PC-9 (cell line): Measurements from ENCODE around the gene SELENOW. TPM values are rescaled to one million over a fixed set of nuclear protein-coding genes. Genes with fewer than 3 reads are reported as not detected.
A peak's percentile ranks its signal among the peaks of the same experiment; 100 is the strongest.

Experiments used
- BruUV-seq: library from RNA; stranded (reverse); fragments of 400-500 nt; replicated peaks from 2 replicates; lab custom pipeline; 2021; lab: Mats Ljungman, UMichigan
- CTCF ChIA-PET: fragments of 300-600 bp; sonication (Branson Sonifier 250); formaldehyde crosslinking; loops from one replicate; lab custom pipeline; 2022; ENCODE audit warnings: antibody characterized with exemption; lab: Charles Lee
- POLR2A ChIA-PET: fragments of 300-600 bp; sonication (Branson Sonifier 250); formaldehyde crosslinking; loops from one replicate; lab custom pipeline; 2022; ENCODE audit warnings: antibody characterized with exemption; ENCODE audit not compliant: unreplicated experiment; lab: Charles Lee
- DNase-seq, 2 experiments: peaks; one replicate each; pipeline versions ENCODE4 v3.0.0 to v3.0.0-alpha.2; 2015 to 2022; ENCODE audit warnings: mixed read lengths in 1 of 2
- H2AFZ ChIP-seq: fragments of 200-600 bp; sonication (generic); 2 replicates; pipeline ENCODE4 v1.8.1; 2017; ENCODE audit warnings: antibody characterized with exemption
- H3F3A ChIP-seq: fragments of 200-600 bp; sonication (generic); 2 replicates; pipeline ENCODE4 v1.8.1; 2017; ENCODE audit warnings: antibody characterized with exemption, mild to moderate bottlenecking, low read depth; ENCODE audit not compliant: insufficient read depth
- H3K27ac ChIP-seq: fragments of 200-600 bp; sonication (generic); 2 replicates; pipeline ENCODE4 v1.6.1; 2016; ENCODE audit warnings: mixed run types
- H3K27me3 ChIP-seq: fragments of 200-600 bp; sonication (generic); 2 replicates; pipeline ENCODE4 v1.6.1; 2016; ENCODE audit warnings: low read depth, mixed run types; ENCODE audit not compliant: insufficient read depth
- H3K36me3 ChIP-seq: fragments of 200-600 bp; sonication (generic); 2 replicates; pipeline ENCODE4 v1.6.1; 2016; ENCODE audit warnings: low read depth, mixed run types
- H3K4me1 ChIP-seq: fragments of 200-600 bp; sonication (generic); replicated peaks from 2 replicates; pipeline ENCODE4 v1.6.1; 2016; ENCODE audit warnings: mixed run types; ENCODE audit not compliant: insufficient read depth
- H3K4me2 ChIP-seq: fragments of 200-600 bp; sonication (generic); 2 replicates; pipeline ENCODE4 v1.6.1; 2017; ENCODE audit warnings: mixed run types
- H3K4me3 ChIP-seq: fragments of 200-600 bp; sonication (generic); 2 replicates; pipeline ENCODE4 v1.6.1; 2016; ENCODE audit warnings: mixed run types
- H3K79me2 ChIP-seq: fragments of 200-600 bp; sonication (generic); 2 replicates; pipeline ENCODE4 v1.6.1; 2017; ENCODE audit warnings: low read depth, mixed run types
- H3K9me2 ChIP-seq: fragments of 200-600 bp; sonication (generic); 2 replicates; pipeline ENCODE4 v1.8.1; 2017; ENCODE audit warnings: mild to moderate bottlenecking; ENCODE audit not compliant: insufficient read depth
- H3K9me3 ChIP-seq: fragments of 200-600 bp; sonication (generic); 2 replicates; pipeline ENCODE4 v1.8.1; 2016; ENCODE audit warnings: low read depth; ENCODE audit not compliant: insufficient read depth
- H4K20me1 ChIP-seq: fragments of 200-600 bp; sonication (generic); 2 replicates; pipeline ENCODE4 v1.8.1; 2017; ENCODE audit not compliant: insufficient read depth
- EZH2 ChIP-seq: fragments of 200-600 bp; sonication (generic); IDR thresholded peaks from 2 replicates; pipeline ENCODE4 v1.8.0; 2017; ENCODE audit warnings: antibody characterized with exemption, low read depth
- intact Hi-C: fragments of 100-400 bp; cut with micrococcal nuclease; formaldehyde crosslinking; loops from one replicate; pipeline ENCODE4 v1.10.0; 2022; ENCODE audit not compliant: unreplicated experiment
- total RNA-seq: library from RNA; stranded (reverse); gene quantifications from 2 replicates; pipeline ENCODE4 v1.2.3, GENCODE V29; 2021
- TF ChIP-seq, protein P1 (sequence below): fragments of 200-600 bp; sonication (generic); conservative IDR thresholded peaks from 2 replicates; pipeline ENCODE4 v1.6.1; 2017; ENCODE audit warnings: mixed run types, antibody characterized with exemption, mild to moderate bottlenecking, moderate library complexity

Gene SELENOW
- total RNA-seq, 1 experiment from 2014 or later = 186 TPM

DNA sequence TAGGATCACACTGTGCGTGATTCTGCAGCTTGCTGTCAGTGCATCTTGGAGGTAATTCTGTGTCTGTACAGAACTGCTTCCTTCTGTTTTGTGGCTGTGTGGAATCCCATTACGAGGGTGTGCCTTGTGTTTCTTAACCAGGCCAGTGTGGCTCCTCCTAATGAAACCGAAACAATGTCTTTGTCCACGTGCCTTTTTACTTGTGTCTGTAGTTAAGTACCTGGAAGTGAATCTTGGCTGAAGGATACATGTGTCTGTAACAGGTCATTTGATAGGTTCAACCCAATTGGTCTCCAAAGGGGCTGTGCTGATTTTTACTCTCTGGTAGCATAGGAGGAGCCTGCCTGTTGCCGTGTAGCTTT lies 20.1 kb upstream of the SELENOW start:
- Histone ChIP-seq H3K9me3 (no peaks in the 10 kb centered on the region), H4K20me1 (peaks cover 20% of the 10 kb centered on the region), H3K4me2 (no peak overlapping the region), H3K27me3 (no peaks in the 10 kb centered on the region), H3K79me2 (no peaks in the 10 kb centered on the region), H2AFZ (no peak overlapping the region), H3K4me3 (no peak overlapping the region), H3K9me2 (no peaks in the 10 kb centered on the region), H3F3A (peaks cover 60% of the 10 kb centered on the region), H3K27ac (no peak overlapping the region), H3K4me1 (no peaks in the 10 kb centered on the region), H3K36me3 (peaks cover 22% of the 10 kb centered on the region)
- intact Hi-C loops = no loop called here
- CTCF ChIA-PET = interaction anchor here (0.6 kb wide), 1 partner anchor 1250 kb away, joined by 8 read pairs; no protein-coding TSS in a partner anchor
- no peak for DNase-seq
- TF ChIP-seq, protein P1, sequence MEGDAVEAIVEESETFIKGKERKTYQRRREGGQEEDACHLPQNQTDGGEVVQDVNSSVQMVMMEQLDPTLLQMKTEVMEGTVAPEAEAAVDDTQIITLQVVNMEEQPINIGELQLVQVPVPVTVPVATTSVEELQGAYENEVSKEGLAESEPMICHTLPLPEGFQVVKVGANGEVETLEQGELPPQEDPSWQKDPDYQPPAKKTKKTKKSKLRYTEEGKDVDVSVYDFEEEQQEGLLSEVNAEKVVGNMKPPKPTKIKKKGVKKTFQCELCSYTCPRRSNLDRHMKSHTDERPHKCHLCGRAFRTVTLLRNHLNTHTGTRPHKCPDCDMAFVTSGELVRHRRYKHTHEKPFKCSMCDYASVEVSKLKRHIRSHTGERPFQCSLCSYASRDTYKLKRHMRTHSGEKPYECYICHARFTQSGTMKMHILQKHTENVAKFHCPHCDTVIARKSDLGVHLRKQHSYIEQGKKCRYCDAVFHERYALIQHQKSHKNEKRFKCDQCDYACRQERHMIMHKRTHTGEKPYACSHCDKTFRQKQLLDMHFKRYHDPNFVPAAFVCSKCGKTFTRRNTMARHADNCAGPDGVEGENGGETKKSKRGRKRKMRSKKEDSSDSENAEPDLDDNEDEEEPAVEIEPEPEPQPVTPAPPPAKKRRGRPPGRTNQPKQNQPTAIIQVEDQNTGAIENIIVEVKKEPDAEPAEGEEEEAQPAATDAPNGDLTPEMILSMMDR = no peak
- TF ChIP-seq EZH2 = no peak
- BruUV-seq = no TSS peak
- POLR2A ChIA-PET = no interaction called here

DNA sequence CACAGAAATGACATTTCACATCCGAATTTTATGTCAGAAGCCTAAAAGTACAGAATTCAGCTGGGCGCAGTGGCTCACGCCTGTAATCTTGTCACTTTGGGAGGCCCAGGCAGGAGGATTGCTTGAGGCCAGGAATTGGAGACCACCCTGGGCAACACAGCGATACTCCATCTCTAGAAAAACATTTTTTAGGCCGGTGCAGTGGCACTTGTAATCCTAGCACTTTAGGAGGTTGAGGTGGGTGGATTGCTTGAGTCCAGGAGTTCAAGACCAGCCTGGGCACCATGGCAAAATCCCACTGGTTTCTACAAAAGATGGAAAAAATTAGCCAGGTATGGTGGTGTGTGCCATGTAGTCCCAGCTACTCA lies 17.9 kb upstream of the SELENOW start:
- no peak for TF ChIP-seq EZH2
- TF ChIP-seq, protein P1 = no peak
- Histone ChIP-seq H3K27me3 (no peaks in the 10 kb centered on the region), H3K79me2 (no peaks in the 10 kb centered on the region), H3K9me3 (no peaks in the 10 kb centered on the region), H2AFZ (no peak overlapping the region), H3K4me3 (no peak overlapping the region), H3K27ac (no peak overlapping the region), H3K36me3 (peaks cover 5% of the 10 kb centered on the region), H4K20me1 (peaks cover 16% of the 10 kb centered on the region), H3F3A (peaks cover 73% of the 10 kb centered on the region), H3K4me1 (no peaks in the 10 kb centered on the region), H3K4me2 (no peak overlapping the region), H3K9me2 (no peaks in the 10 kb centered on the region)
- no TSS peak for BruUV-seq
- no peak for DNase-seq
- CTCF ChIA-PET = no interaction called here
- POLR2A ChIA-PET = no interaction called here
- intact Hi-C loops = no loop called here

DNA sequence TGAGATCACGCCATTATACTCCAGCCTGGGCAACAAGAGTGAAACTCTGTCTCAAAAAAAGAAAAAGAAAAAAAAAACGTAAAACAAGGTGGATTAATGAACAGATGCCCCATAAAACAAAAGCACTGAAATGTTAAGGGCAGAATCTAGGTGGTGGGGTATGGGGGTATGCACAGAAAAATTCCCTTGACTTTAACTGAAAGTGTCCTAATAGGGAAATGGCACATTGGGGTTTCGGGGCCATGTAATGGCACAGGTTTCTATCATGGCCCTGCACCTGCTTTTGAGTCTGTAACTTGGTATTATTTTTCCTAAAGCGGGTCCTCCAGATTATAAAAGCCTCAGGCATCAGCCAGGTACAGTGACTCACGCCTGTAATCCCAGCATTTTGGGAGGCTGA lies 16.9 kb upstream of the SELENOW start:
- no peak overlapping the region for H2AFZ ChIP-seq
- no TSS peak for BruUV-seq
- ChIA-PET POLR2A (no interaction called here), CTCF (no interaction called here)
- H3K9me3 ChIP-seq = no peaks in the 10 kb centered on the region
- no peaks in the 10 kb centered on the region for H3K9me2 ChIP-seq
- no peaks in the 10 kb centered on the region for H3K27me3 ChIP-seq
- peaks cover 63% of the 10 kb centered on the region for H3F3A ChIP-seq
- H3K27ac ChIP-seq = no peak overlapping the region
- no peak overlapping the region for H3K4me3 ChIP-seq
- DNase-seq = peak in 1 of 2 experiments; percentile 40
- H3K36me3 ChIP-seq = peaks cover 3% of the 10 kb centered on the region; the same call in 1 of the 2 replicates
- H3K4me1 ChIP-seq = no peaks in the 10 kb centered on the region
- TF ChIP-seq EZH2 = no peak
- TF ChIP-seq, protein P1 = no peak
- intact Hi-C loops = no loop called here
- H4K20me1 ChIP-seq = peaks cover 16% of the 10 kb centered on the region
- H3K4me2 ChIP-seq = no peak overlapping the region
- H3K79me2 ChIP-seq = no peaks in the 10 kb centered on the region
